ENCODE measurements around the gene RFK. TPM values are rescaled to one million over a fixed set of nuclear protein-coding genes. Genes with fewer than 3 reads are reported as not detected.

RFK gene
- 43.4 and 51.9 TPM in 2 replicates for total RNA-seq

GRCh38 chr9:76394195-76394959, at the start of gene RFK:
RFK (minus strand) TSS chr9:76394426; CDS start chr9:76394171, 255 bp downstream.

Other genes with a start within 250 kb of the RFK start
- gene GCNT1, start 64.8 kb upstream of the RFK start, total RNA-seq = 3.9 and 6.9 TPM in 2 replicates

All from vein endothelial cell (primary cell).